HEK293T (cell line): Measurements from ENCODE around the gene OPCML.

Experiments
- CTCF ChIA-PET: fragments of 350-600 bp; formaldehyde crosslinking; extraction: SDS; loops from one replicate; lab custom pipeline; 2021; ENCODE audit warnings: antibody characterized with exemption, inconsistent platforms; lab: Yijun Ruan, JAX
- POLR2A ChIA-PET: fragments of 350-600 bp; formaldehyde crosslinking; extraction: SDS; loops from one replicate; lab custom pipeline; 2020; ENCODE audit warnings: antibody characterized with exemption, inconsistent platforms; lab: Yijun Ruan, JAX
- DNase-seq: peaks from one replicate; pipeline ENCODE4 v3.0.0; 2012; ENCODE audit warnings: mixed read lengths; ENCODE audit errors: extremely low spot score
- ARNT ChIP-seq: fragments of 450-650 bp; IDR thresholded peaks from 2 replicates; pipeline ENCODE4 v1.6.1; 2017; ENCODE audit warnings: mild to moderate bottlenecking
- BHLHE40 ChIP-seq: fragments of 450-650 bp; IDR thresholded peaks from 2 replicates; pipeline ENCODE4 v1.6.1; 2016; ENCODE audit warnings: mild to moderate bottlenecking, moderate library complexity, borderline replicate concordance
- CTBP1 ChIP-seq: fragments of 450-650 bp; IDR thresholded peaks from 2 replicates; pipeline ENCODE4 v1.6.1; 2016; ENCODE audit warnings: borderline replicate concordance
- ELF4 ChIP-seq: fragments of 450-650 bp; IDR thresholded peaks from 2 replicates; pipeline ENCODE4 v1.6.1; 2017; ENCODE audit warnings: antibody characterized with exemption
- FOXA1 ChIP-seq: fragments of 450-650 bp; IDR thresholded peaks from 2 replicates; pipeline ENCODE4 v1.6.1; 2016; ENCODE audit warnings: mild to moderate bottlenecking
- FOXK2 ChIP-seq: fragments of 450-650 bp; IDR thresholded peaks from 2 replicates; pipeline ENCODE4 v1.6.1; 2016; ENCODE audit warnings: mild to moderate bottlenecking
- FOXM1 ChIP-seq: fragments of 450-650 bp; IDR thresholded peaks from 2 replicates; pipeline ENCODE4 v1.6.1; 2017; ENCODE audit warnings: mild to moderate bottlenecking, borderline replicate concordance
- HDGF ChIP-seq: fragments of 450-650 bp; IDR thresholded peaks from 2 replicates; pipeline ENCODE4 v1.6.1; 2017; ENCODE audit warnings: antibody characterized with exemption, borderline replicate concordance
- L3MBTL2 ChIP-seq: fragments of 450-650 bp; conservative IDR thresholded peaks from 2 replicates; pipeline ENCODE4 v1.6.1; 2016; ENCODE audit warnings: mild to moderate bottlenecking
- LEF1 ChIP-seq: fragments of 450-650 bp; IDR thresholded peaks from 2 replicates; pipeline ENCODE4 v1.6.1; 2017; ENCODE audit warnings: mild to moderate bottlenecking, borderline replicate concordance
- NFRKB ChIP-seq: fragments of 450-650 bp; IDR thresholded peaks from 2 replicates; pipeline ENCODE4 v1.6.1; 2016; ENCODE audit warnings: mild to moderate bottlenecking, moderate library complexity
- PKNOX1 ChIP-seq: fragments of 450-650 bp; IDR thresholded peaks from 2 replicates; pipeline ENCODE4 v1.6.1; 2016
- SP1 ChIP-seq: fragments of 450-650 bp; IDR thresholded peaks from 2 replicates; pipeline ENCODE4 v1.6.1; 2017
- SUZ12 ChIP-seq: fragments of 450-650 bp; IDR thresholded peaks from 2 replicates; pipeline ENCODE4 v1.6.1; 2016; ENCODE audit warnings: mild to moderate bottlenecking
- TARDBP ChIP-seq: fragments of 450-650 bp; IDR thresholded peaks from 2 replicates; pipeline ENCODE4 v1.6.1; 2016
- ZNF384 ChIP-seq: fragments of 450-650 bp; IDR thresholded peaks from 2 replicates; pipeline ENCODE4 v1.6.1; 2016

Gene OPCML

GRCh38 chr11:132626446-132626845 lies 905.9 kb downstream of the OPCML start:
- TF ChIP-seq BHLHE40 (no peak), LEF1 (no peak), TARDBP (no peak), ZNF384 (no peak), SP1 (no peak)
- CTCF ChIA-PET: no interaction called here
- no peak for DNase-seq
- POLR2A ChIA-PET: no interaction called here

- ChIA-PET CTCF (no interaction called here), POLR2A (no interaction called here)
Measured at GRCh38 chr11:132623511-132623910, 908.8 kb downstream of the OPCML start.

GRCh38 chr11:132621976-132622580 lies 910.2 kb downstream of the OPCML start:
- CTCF ChIA-PET: no interaction called here
- TF ChIP-seq SP1 (no peak), TARDBP (no peak), FOXK2 (no peak), PKNOX1 (no peak), ZNF384 (no peak), BHLHE40 (no peak), HDGF (no peak), ARNT (no peak), CTBP1 (no peak), SUZ12 (no peak), ELF4 (no peak), NFRKB (no peak), FOXA1 (no peak), FOXM1 (no peak), L3MBTL2 (no peak), LEF1 (no peak)
- POLR2A ChIA-PET: no interaction called here
- no peak for DNase-seq

More at GRCh38 chr11:132623511-132623910, 908.8 kb downstream of the OPCML start:
- no peak for DNase-seq
- TF ChIP-seq CTBP1: no peak
- TF ChIP-seq TARDBP: no peak
- no peak for TF ChIP-seq HDGF
- TF ChIP-seq FOXK2: no peak
- no peak for TF ChIP-seq FOXM1
- TF ChIP-seq PKNOX1: no peak
- TF ChIP-seq L3MBTL2: no peak
- no peak for TF ChIP-seq FOXA1
- no peak for TF ChIP-seq ZNF384
- no peak for TF ChIP-seq ELF4
- no peak for TF ChIP-seq SP1
- TF ChIP-seq LEF1: no peak
- no peak for TF ChIP-seq NFRKB
- TF ChIP-seq ARNT: no peak
- TF ChIP-seq BHLHE40: no peak
- TF ChIP-seq SUZ12: no peak

GRCh38 chr11:132620423-132620822 lies 911.9 kb downstream of the OPCML start:
- ChIA-PET POLR2A (no interaction called here), CTCF (no interaction called here)
- TF ChIP-seq PKNOX1: no peak
- no peak for TF ChIP-seq LEF1
- TF ChIP-seq HDGF: no peak
- TF ChIP-seq TARDBP: no peak
- TF ChIP-seq CTBP1: no peak
- no peak for TF ChIP-seq BHLHE40
- no peak for TF ChIP-seq SP1
- no peak for TF ChIP-seq FOXM1
- TF ChIP-seq FOXK2: no peak
- TF ChIP-seq ZNF384: no peak
- TF ChIP-seq NFRKB: no peak
- no peak for TF ChIP-seq ELF4
- TF ChIP-seq L3MBTL2: no peak
- no peak for TF ChIP-seq FOXA1
- TF ChIP-seq SUZ12: no peak
- TF ChIP-seq ARNT: no peak
- DNase-seq: no peak

GRCh38 chr11:132610791-132611190 lies 921.5 kb downstream of the OPCML start:
- CTCF ChIA-PET: no interaction called here
- POLR2A ChIA-PET: no interaction called here
- TF ChIP-seq TARDBP (no peak), PKNOX1 (no peak), BHLHE40 (no peak), HDGF (no peak), FOXM1 (no peak)
- no peak for DNase-seq

- POLR2A ChIA-PET: no interaction called here
- CTCF ChIA-PET: no interaction called here
- DNase-seq: no peak
- TF ChIP-seq L3MBTL2: no peak
- no peak for TF ChIP-seq SUZ12
- TF ChIP-seq FOXA1: no peak
- no peak for TF ChIP-seq SP1
- no peak for TF ChIP-seq FOXM1
- TF ChIP-seq TARDBP: no peak
- TF ChIP-seq LEF1: no peak
- no peak for TF ChIP-seq ZNF384
- TF ChIP-seq PKNOX1: no peak
Measured at GRCh38 chr11:132610216-132610615, 922.1 kb downstream of the OPCML start.
